ENCODE measurements around the gene PEPD.

Gene PEPD

GRCh38 chr19:33461256-33462111, 60.1 kb downstream of the PEPD start:
- in situ Hi-C loops (cut with HindIII; ENCODE audit: low sequenced_read_pairs), result no loop called here

GRCh38 chr19:33460221-33460908, 61.2 kb downstream of the PEPD start:
- in situ Hi-C loops (cut with HindIII; ENCODE audit: low sequenced_read_pairs), result no loop called here

- in situ Hi-C loops (cut with HindIII; ENCODE audit: low sequenced_read_pairs), result no loop called here
These were observed 62.1 kb downstream of the PEPD start for GRCh38 chr19:33459222-33460090.

GRCh38 chr19:33458807-33459206, 62.8 kb downstream of the PEPD start:
- in situ Hi-C loops (cut with HindIII; ENCODE audit: low sequenced_read_pairs), result no loop called here

- in situ Hi-C loops (cut with HindIII; ENCODE audit: low sequenced_read_pairs), result no loop called here
These were observed 63.4 kb downstream of the PEPD start for GRCh38 chr19:33458171-33458633.

GRCh38 chr19:33456845-33457220, 64.8 kb downstream of the PEPD start:
- in situ Hi-C loops (cut with HindIII; ENCODE audit: low sequenced_read_pairs), result no loop called here

- in situ Hi-C loops (cut with HindIII; ENCODE audit: low sequenced_read_pairs), result no loop called here
These were observed 65.3 kb downstream of the PEPD start for GRCh38 chr19:33456076-33456844.

GRCh38 chr19:33453265-33453664, 68.3 kb downstream of the PEPD start:
- in situ Hi-C loops (cut with HindIII; ENCODE audit: low sequenced_read_pairs), result no loop called here

- in situ Hi-C loops (cut with HindIII; ENCODE audit: low sequenced_read_pairs), result no loop called here
These were observed 70.9 kb downstream of the PEPD start for GRCh38 chr19:33450689-33451088.

GRCh38 chr19:33449799-33450198, 71.8 kb downstream of the PEPD start:
- in situ Hi-C loops (cut with HindIII; ENCODE audit: low sequenced_read_pairs), result no loop called here

GRCh38 chr19:33448159-33448516, 73.5 kb downstream of the PEPD start:
- in situ Hi-C loops (cut with HindIII; ENCODE audit: low sequenced_read_pairs), result no loop called here

GRCh38 chr19:33447336-33448158, 74.0 kb downstream of the PEPD start:
- in situ Hi-C loops (cut with HindIII; ENCODE audit: low sequenced_read_pairs), result no loop called here

- in situ Hi-C loops (cut with HindIII; ENCODE audit: low sequenced_read_pairs), result no loop called here
These were observed 75.0 kb downstream of the PEPD start for GRCh38 chr19:33446330-33447293.

GRCh38 chr19:33445442-33446329, 75.9 kb downstream of the PEPD start:
- in situ Hi-C loops (cut with HindIII; ENCODE audit: low sequenced_read_pairs), result no loop called here

- in situ Hi-C loops (cut with HindIII; ENCODE audit: low sequenced_read_pairs), result no loop called here
These were observed 76.8 kb downstream of the PEPD start for GRCh38 chr19:33444562-33445441.

Measured in endothelial cell of hepatic sinusoid (primary cell).